Activated T-cell treated with anti-CD3 and anti-CD28 coated beads for 4 hours (primary cell): ENCODE measurements around the gene NFKBIE.

ENCODE experiments used
- DNase-seq: peaks from one replicate; pipeline ENCODE4 v3.0.0-alpha.2; 2020

The NFKBIE gene

DNA sequence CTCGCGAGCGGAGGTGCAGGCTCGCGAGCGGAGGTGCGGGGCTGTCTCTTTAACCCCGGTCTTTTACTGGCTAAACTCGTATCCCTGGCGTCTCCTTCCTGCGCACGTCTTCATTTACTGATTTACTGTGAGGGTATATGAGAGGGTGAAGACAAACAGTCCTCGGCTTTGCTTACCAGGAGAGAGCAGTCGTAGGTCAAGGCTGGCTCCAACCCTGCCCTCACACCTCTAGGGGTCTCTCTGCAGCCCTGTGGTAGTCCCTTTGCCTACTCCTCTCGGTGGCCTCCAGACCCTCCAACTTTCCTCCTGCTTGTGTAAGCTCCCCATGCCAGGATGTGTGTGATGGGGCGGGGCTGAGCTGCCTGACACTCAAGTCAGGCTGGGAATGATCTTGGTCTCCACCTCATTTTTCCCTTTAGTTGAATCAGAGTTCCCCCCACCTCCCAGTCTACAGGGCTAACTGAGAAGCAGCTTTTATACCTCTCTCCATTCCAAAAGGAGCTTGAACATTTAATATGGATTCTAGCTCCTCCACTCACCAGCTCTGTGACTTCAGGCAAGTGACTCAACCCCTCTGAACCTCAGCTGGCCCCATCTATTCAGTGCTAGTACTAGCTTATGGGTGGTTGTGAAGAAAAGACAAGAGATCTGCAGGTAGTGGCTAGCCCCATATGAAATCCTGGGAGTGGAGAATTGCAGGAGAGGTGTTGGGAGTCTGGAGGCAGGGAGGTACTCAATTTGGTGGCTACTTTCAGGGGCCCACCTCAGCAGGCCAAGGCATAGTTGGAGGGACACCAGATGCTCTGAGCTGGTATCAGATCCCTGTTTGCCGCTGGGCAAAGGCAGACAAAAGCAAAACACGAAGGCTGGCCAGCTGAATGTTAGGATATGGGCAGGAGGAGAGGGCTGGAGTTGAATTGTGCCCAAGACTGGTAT is 41.1 kb downstream of the NFKBIE start:
- DNase-seq = no peak

DNA sequence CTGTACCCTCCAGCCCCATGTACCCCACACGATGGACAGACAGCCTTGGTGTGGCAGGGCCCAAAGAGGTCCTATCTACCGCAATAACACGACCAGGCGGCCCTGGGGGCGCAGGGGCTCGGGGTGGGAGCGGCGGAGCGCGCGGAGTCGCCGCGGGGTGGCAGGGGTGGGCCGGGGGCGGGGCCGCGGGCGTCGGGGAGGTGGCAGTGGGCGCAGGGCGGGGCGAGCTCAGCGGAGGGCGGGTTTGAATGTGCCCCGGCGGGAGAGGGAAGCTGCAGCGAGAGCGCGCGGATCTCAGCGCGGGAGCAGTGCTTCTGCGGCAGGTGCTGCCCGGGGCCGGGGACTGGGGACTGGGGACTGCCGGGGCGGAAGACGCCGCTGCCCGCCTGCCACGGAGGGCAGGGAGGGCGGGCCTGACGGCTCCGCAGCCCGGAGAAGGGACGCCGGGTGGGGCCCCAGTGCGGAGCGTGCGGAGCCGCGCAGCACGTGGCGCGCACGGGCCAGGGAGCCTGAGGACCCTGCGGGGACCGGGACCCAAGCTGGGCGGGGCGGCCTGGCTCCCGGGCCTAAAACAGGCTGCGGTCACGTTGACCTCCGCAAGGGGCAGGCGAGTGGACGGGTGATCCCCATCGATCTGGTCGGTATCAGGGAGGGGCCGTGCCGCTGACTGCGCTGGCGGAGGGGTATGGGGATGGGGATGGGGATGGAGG is 41.9 kb downstream of the NFKBIE start, which contains the start of gene SLC29A1:
SLC29A1 (plus strand) TSS at position 277 of the 710 bp plus-strand sequence. CDS start 3,719 bp downstream, outside the sequence.
- peak; percentile 81 for DNase-seq

DNA sequence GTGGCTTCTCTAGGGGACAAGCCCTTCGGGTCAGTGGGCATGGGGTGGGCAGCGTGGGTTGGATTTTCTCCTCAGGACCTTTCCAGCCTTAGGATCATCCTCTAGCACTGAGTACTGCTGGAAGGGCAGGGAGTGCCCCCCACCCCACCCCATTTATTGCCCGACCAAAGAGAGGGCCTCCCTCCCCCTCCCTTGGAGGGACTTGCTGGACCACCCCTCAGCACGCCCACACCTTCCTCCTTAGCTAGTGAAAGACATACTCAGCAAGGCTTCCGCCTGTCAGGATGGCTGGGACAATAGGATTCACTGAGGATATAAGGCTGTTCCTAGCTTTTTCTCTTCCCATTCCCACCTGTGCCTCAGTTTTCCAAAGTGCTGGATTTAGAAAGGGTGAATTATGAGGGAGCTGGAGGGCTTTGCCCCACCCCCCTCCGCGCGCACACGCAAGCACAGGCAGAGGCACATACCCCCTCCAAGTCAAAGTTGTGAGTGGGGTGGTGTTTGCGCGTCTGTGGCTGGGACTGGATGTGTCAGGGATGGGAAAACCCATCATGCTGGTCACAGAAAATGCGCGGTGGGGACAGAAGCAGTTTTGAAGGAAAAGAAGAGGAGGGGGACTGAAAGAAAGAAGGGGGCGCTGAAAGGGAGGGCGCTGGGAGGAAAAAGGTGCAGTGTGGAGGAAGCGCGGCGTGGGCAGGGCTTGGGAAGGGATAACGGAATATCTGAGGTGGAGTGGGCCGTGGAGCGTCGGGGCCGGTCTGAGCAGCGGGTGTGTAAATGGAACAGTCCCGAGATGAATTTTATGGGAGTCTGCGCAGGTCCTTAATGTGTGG is 42.6 kb downstream of the NFKBIE start:
- no peak for DNase-seq

DNA sequence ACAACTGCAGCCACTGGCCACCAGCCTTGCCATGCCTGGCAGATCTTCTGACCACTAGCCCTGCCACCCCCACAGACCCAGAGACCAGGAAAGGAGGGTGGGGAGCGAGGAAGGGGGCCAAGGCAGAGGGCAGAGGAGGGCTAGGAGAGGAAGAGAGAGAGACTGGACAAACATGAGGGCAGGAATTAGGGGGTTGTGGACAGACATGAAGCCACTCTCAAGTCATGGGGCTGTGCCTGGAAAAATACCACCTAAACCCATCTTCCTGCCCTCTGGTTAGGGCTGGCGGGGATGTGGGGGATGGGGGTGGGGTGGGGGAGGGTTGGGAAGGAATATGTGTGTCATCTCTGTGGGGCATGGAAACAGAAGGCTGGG is 43.4 kb downstream of the NFKBIE start:
- no peak for DNase-seq

DNA sequence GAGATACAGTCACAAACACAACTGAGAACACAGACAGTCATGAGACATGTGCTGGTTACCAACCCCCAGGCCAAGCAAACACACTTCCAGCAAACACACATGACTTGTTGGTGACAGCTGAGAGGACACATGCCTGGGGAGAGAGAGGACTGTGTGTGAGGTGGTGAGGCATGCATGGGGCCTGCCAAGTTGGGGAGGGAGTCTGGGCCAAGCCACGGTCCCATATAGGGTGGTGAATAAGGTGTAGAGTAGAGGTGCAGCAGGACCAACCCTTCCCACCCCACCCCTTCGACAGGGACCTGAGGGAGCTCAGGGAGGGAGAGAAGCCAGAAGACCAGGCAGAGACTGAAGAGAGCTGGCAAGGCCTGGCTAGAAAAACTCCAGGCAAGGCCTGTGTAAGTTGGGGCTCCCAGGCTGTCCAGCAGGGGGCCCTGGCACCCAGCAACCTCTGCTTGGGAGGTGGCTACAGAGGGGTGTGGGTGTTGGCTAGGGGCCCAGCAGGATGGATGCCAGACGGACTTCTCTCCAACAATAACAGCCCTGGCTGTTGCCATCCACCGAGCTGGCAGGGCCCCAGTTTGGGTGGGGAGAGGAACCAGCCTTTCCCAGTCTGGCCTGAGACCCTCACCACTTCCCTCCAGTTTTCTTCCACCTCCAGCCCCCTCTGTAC is 43.9 kb downstream of the NFKBIE start:
- DNase-seq = peak; percentile 49

DNA sequence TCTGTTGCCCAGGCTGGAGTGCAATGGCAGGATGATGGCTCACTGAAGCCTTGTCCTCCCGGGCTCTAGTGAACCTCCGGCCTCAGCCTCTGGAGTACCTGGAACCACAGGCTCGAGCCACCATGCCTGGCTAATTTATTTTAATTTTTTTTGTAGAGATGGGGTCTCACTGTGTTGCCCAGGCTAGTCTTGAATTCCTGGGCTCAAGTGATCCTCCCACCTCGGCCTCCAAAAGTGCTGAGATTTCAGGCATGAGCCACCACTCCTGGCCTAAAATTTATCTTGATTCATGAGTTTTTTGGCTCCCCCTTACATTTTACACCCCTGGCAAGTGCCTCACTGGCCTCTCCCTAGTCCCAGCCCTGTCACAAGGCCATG is 44.4 kb downstream of the NFKBIE start:
- no peak for DNase-seq

DNA sequence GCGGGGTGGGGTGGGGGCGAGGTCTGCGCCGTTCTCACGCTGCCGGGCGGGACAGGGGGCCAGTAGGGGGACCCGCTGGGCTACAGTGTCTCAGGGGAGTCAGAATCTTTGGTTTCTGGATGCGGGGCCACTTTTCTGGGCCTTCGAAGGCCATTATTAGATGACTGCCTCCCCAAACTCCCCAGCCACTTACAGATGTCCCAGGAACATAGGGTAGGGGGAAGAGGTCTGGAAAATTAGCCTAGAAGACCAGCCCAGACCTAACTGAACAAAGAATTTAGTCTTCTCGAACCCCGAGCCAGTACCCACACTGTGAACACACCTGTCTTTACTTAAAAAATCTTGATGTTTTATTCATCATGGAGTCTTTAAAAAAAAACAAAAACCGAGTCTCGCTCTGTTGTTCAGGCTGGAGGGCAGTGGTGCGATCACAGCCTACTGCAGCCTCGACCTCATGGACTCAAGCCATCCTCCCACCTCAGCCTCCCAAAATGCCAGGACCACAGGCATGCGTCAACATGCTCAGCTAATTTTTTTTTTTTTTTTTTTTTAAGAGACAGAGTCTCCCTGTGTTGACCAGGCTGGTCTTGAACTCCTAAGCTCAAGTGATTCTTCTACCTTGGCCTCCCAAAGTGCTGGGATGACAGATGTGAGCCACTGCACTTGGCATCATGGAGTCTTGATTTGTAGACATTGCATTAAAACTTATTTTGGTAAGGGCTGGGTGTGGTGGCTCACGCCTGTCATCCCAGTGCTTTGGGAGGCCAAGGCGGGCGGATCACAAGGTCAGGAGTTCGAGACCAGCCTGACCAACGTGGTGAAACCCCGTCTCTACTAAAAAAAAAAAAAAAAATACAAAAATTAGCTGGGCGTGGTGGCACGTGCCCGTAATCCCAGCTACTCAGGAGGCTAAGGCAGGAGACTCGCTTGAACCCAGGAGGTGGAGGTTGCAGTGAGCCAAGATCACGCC is 45.3 kb downstream of the NFKBIE start:
- no peak for DNase-seq

DNA sequence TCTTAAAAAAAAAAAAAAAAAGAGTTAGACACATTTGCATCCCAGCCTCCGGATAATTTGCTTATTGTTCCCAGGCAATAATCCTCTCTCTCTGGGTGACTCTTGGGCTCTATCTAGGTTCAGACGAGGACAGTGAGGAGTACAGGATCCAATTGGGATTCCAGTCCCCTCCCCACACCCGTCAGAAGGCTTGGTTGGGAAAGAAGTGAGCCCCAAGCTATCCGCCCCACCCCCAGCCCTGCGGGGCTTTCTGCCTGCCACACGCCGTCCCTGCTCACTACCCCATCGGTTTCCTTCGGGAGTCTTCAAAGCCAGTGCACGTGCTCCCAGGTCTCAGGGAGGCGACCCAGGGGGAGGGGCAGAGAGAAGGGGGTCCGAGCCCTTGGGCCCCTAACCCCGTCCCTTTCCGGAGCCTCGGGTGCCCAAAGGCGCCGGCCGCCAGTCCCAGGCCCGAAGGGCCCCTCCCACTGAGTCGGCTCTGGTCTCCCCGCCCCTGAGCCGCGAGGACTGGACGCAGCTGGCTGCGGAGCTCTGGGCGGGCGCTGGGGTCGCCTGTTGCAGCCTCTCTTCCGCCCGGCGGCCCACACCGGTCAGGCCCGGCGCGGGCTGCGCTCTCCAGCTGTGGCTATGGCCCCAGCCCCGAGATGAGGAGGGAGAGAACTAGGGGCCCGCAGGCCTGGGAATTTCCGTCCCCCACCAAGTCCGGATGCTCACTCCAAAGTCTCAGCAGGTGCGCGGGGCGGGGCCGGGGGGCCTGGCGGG is 46.1 kb downstream of the NFKBIE start:
- DNase-seq = no peak

DNA sequence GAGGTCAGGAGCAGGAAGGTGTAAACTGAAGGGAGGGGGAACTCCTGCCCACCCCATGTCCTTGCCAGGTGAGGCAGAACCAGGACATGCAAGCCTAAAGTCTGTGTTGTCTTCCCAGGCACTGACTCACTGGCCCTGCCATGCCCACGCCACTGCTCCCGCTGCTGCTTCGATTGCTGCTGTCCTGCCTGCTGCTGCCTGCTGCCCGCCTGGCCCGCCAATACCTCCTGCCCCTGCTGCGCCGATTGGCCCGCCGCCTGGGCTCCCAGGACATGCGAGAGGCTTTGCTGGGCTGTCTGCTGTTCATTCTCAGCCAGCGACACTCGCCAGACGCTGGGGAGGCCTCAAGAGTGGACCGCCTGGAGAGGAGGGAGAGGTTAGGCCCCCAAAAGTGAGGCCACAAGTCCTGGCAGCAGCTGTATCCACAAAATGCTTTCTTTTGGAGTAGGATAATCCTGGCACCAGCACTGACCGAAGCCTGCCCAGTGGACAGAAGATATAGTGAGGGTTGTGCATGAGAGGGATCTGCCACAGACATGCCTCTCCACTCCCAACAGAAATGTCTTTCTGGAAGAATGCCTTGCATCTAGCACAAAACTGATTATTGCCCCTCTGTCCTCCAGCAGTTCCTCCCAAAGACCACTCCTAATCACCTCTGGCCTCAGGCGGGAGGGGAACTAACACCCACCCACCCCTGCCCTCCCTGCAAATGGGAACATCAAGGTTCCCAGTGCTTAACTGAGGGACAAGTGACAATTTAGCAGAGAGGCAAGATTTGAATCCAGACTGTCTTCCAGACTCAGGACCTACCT is 47.8 kb downstream of the NFKBIE start:
- DNase-seq = no peak

DNA sequence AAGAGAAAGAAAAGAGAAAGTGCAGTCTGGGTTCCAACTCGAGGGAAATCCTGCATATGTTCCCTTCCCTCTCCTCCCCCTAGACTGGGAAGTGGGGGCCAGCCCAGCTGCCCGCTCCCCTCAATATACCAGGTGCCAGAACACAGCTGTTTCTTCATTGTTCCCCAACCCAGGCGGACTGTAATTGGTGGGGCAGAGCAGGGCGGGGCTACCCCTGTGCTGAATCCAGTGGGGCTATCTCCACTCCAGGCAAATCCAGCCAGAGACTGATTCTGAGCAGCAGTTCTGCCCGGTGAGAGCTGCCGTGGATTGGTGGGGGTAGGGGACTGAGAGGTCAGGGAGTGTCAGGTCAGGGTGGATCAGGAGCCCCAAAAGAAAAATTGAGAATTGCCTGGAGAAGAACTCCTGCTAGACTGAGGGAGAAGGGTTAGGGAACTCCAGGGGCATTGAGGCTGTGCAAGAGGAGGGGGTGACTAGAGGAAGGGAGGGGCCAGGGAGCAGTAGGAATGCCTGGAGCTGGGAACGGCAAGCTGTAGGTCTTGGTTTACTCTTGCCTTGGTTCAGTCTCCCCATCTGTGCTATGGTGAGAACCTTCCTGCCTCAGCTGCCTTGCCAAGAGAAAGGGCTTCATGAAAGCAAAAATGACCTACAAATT is 48.5 kb downstream of the NFKBIE start, which contains the start of gene MYMX:
MYMX (plus strand) TSS at position 250 of the 655 bp plus-strand sequence. CDS start 546 bp downstream, outside the sequence.
- DNase-seq = no peak

DNA sequence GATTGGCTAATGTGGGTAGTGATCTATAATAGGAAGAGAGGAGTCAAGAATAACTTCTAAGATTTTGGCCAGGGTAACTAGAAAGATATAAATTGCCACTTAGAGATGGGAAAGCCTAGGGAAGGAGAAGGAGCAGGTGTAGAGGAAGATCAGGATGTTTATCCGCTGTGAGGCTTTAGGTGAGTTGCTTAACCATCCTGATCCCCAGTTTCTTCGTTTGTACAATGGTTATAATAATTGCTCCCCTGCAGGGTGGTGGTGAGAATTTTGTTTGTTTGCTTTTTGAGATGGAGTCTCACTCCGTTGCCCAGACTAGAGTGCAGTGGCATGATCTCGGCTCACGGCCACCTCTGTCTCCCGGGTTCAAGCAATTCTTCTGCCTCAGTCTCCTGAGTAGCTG is 51.0 kb downstream of the NFKBIE start:
- no peak for DNase-seq

DNA sequence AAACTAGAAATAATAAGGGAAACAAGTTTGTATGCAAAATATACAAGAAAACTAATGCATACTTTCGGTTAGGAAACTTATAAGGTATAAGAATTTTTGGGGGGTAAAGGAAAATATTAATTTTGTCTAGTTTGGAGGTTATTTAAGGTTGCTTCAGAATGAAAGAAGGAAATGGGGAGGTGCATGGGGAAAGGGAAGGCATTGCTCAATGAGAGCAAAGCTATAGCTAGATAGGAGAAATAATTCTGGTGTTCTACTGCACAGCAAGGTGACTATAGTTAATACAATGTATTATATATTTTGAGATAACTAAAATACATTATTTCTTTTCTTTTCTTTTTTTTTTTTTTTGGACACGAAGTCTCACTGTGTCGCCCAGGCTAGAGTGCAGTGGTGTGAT is 54.1 kb downstream of the NFKBIE start:
- DNase-seq = no peak
